Glutamatergic neuron (in vitro differentiated cells): Measurements from ENCODE around the gene GATA2. TPM values are rescaled to one million over a fixed set of nuclear protein-coding genes. Genes with fewer than 3 reads are reported as not detected.

Source experiments
- DNase-seq: peaks from one replicate; pipeline ENCODE4 v3.0.0; 2022
- H3K27ac Mint-ChIP-seq: one replicate; pipeline ENCODE4 v1.8.0; 2020; ENCODE audit warnings: mild to moderate bottlenecking, mixed read lengths, inconsistent platforms; ENCODE audit not compliant: unreplicated experiment
- H3K27me3 Mint-ChIP-seq: one replicate; pipeline ENCODE4 v1.8.0; 2020; ENCODE audit warnings: mild to moderate bottlenecking, moderate library complexity, mixed read lengths, inconsistent platforms; ENCODE audit not compliant: unreplicated experiment
- H3K36me3 Mint-ChIP-seq: one replicate; pipeline ENCODE4 v1.8.0; 2020; ENCODE audit warnings: mild to moderate bottlenecking, mixed read lengths, inconsistent platforms; ENCODE audit not compliant: unreplicated experiment
- H3K4me1 Mint-ChIP-seq: one replicate; pipeline ENCODE4 v1.8.0; 2020; ENCODE audit warnings: mild to moderate bottlenecking, low read depth, mixed read lengths, inconsistent platforms; ENCODE audit not compliant: unreplicated experiment
- H3K4me3 Mint-ChIP-seq: one replicate; pipeline ENCODE4 v1.8.0; 2020; ENCODE audit warnings: mild to moderate bottlenecking, mixed read lengths, inconsistent platforms; ENCODE audit not compliant: unreplicated experiment
- H3K9me3 Mint-ChIP-seq: one replicate; pipeline ENCODE4 v1.8.0; 2020; ENCODE audit warnings: mild to moderate bottlenecking, moderate library complexity, mixed read lengths, inconsistent platforms; ENCODE audit not compliant: unreplicated experiment
- total RNA-seq: library from RNA; stranded (reverse); fragmentation: NEBNext Ultra II Directional; extraction: Animal tissue kit (Norgen Biotek cat#: 25700); gene quantifications from one replicate; pipeline ENCODE4 v1.2.1, GENCODE V29; 2021; ENCODE audit not compliant: unreplicated experiment
- TF ChIP-seq, protein P1 (sequence below): fragments of 200-600 bp; sonication (generic); IDR thresholded peaks from one replicate; pipeline ENCODE4 v1.5.0; 2021; ENCODE audit not compliant: partially characterized antibody, unreplicated experiment

The GATA2 gene
- total RNA-seq, 1 donor from 2014 or later = 3.6 TPM

DNA sequence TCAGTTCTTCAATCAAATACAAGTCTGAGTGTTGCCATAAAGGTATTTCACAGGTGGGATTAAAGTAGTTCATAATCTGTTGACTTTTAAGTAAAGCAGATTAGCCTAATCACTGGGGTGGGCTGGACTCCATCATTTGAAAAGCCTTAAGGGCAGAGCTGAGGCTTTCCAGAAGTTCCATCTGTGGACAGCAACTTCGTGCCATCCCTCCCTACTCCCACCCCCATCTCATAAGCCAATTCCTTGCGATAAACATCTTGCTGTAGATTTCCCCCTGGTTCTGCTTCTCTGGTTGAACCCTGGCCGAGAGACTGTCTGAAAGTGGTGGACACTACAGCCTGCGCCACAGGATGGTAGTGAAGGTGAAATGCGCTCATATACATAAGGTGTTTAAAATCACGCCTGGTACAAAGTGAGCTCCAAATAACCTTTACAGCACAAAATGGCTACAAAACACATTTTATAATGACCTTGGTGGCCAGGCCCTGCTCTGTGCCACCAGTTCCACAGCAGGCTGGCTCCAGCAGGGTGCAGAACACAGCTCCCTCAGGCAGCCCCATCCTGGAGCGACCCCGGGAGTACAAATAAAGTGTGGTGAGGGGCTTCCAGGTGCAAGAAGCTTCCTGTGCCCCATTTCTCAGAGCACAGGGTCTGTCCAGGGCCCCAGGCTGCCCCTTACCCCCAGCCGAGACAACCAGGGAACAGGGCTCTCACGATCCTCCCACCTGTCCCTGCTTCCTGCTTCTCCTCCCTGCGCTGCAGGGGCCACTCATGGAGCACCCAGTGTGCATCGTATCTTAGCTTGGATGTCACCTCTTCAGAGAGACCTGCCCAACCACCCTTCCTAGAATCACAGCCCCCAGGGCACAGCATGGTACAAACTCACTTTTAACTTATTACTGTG, 25.8 kb upstream of the GATA2 start:
- Mint-ChIP-seq H3K27ac (no peak overlapping the region), H3K27me3 (peaks cover 8% of the 10 kb centered on the region)

DNA sequence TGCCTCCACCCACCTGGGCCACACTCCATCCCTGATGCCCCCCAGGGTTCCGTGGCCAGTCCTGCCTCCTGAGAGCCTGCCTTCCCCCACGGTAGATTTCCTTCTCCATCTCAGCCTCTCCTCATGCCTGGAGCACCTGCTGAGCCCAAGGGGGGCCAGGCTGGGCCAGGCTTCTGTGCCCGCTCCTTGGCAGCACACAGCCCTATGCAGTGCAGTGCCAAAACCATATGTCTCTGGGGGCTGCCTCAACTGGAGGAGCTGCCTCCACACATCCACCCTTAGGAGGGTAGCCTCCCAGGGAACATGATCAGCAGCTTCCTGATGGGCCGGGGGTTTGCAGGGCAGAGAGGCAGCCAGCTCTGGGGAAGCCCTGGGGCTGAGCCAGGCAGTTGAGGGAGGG, 24.6 kb upstream of the GATA2 start:
- H3K4me1 Mint-ChIP-seq = no peaks in the 10 kb centered on the region
- H3K4me3 Mint-ChIP-seq = no peak overlapping the region
- peaks cover 4% of the 10 kb centered on the region for H3K9me3 Mint-ChIP-seq
- no peak overlapping the region for H3K27ac Mint-ChIP-seq
- H3K36me3 Mint-ChIP-seq = peaks cover 6% of the 10 kb centered on the region
- no peak for DNase-seq
- peaks cover 8% of the 10 kb centered on the region for H3K27me3 Mint-ChIP-seq
- TF ChIP-seq, protein P1, sequence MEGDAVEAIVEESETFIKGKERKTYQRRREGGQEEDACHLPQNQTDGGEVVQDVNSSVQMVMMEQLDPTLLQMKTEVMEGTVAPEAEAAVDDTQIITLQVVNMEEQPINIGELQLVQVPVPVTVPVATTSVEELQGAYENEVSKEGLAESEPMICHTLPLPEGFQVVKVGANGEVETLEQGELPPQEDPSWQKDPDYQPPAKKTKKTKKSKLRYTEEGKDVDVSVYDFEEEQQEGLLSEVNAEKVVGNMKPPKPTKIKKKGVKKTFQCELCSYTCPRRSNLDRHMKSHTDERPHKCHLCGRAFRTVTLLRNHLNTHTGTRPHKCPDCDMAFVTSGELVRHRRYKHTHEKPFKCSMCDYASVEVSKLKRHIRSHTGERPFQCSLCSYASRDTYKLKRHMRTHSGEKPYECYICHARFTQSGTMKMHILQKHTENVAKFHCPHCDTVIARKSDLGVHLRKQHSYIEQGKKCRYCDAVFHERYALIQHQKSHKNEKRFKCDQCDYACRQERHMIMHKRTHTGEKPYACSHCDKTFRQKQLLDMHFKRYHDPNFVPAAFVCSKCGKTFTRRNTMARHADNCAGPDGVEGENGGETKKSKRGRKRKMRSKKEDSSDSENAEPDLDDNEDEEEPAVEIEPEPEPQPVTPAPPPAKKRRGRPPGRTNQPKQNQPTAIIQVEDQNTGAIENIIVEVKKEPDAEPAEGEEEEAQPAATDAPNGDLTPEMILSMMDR = no peak

More for the DNA sequence above, 25.8 kb upstream of the GATA2 start:
- TF ChIP-seq, protein P1 = no peak
- H3K4me3 Mint-ChIP-seq = no peak overlapping the region
- peaks cover 6% of the 10 kb centered on the region for H3K36me3 Mint-ChIP-seq
- no peaks in the 10 kb centered on the region for H3K4me1 Mint-ChIP-seq
- peaks cover 3% of the 10 kb centered on the region for H3K9me3 Mint-ChIP-seq
- no peak for DNase-seq

DNA sequence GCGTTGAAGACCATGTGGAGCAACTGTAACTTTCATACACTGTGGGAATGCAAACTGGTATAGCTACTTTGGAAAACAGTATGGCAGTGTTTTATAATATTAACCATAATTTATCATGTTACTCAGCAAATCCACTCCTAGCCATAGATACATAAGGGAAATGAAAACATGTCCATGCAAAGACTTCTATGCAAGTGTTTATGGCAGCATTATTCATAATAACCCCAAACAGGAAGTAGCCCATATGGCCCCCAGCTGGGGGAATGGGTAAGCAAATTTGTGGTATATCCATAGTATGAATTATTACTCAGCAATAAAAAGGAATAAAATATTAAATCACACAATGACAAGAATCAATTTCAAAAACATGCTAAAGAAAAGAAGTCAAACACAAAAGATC, 23.0 kb upstream of the GATA2 start:
- Mint-ChIP-seq H3K4me3 (no peak overlapping the region), H3K27ac (no peak overlapping the region), H3K4me1 (no peaks in the 10 kb centered on the region), H3K27me3 (no peaks in the 10 kb centered on the region), H3K36me3 (peaks cover 6% of the 10 kb centered on the region), H3K9me3 (peaks cover 4% of the 10 kb centered on the region)
- TF ChIP-seq, protein P1 = no peak
- no peak for DNase-seq

DNA sequence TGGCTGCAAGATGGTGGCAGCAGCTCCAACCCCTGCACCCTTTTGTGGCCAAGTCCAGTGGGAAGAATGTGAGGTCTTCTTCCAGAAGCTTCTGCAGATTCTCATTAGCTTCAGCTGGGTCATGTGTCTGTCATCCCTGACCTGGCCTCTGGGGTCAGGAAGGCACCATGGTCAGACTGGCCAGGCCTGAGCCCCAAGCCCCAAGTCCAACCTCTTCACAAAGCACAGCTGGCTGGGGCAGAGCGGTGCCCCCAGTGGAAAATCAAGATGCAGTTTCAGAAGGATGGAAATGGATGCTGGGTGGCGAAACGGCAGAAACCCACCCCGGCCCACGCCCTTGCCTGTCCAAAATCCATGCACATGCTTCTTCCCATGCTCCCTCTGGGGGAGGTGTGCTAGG, 15.9 kb upstream of the GATA2 start:
- H3K4me1 Mint-ChIP-seq = no peaks in the 10 kb centered on the region
- DNase-seq = no peak
- no peak overlapping the region for H3K4me3 Mint-ChIP-seq
- H3K9me3 Mint-ChIP-seq = peaks cover 2% of the 10 kb centered on the region
- H3K36me3 Mint-ChIP-seq = no peaks in the 10 kb centered on the region
- H3K27me3 Mint-ChIP-seq = no peaks in the 10 kb centered on the region
- TF ChIP-seq, protein P1 = no peak
- no peak overlapping the region for H3K27ac Mint-ChIP-seq

DNA sequence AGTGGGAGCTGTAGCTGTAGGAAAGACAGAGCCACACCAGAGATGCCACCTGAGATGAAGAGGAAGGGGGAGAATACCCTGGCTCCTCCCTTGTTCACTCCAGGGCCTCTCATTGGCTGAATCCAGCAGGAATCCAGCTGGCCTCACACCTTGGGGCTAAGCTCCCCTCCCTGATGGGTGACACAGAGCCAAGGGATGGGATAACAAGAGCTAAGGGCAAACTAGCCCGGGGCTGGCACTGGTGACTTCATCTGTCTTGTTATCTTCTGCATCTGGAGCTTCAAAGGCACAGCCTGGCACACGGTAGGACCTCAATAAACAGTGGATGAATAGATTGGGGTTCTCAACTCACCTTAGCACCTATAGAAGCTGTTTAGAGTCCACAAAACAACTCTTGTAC, 13.8 kb upstream of the GATA2 start:
- H3K27me3 Mint-ChIP-seq = no peaks in the 10 kb centered on the region

More for the DNA sequence above, 13.8 kb upstream of the GATA2 start:
- no peak for DNase-seq
- no peak overlapping the region for H3K27ac Mint-ChIP-seq
- no peak overlapping the region for H3K4me3 Mint-ChIP-seq
- H3K4me1 Mint-ChIP-seq = no peaks in the 10 kb centered on the region
- peaks cover 5% of the 10 kb centered on the region for H3K36me3 Mint-ChIP-seq
- TF ChIP-seq, protein P1 = no peak
- peaks cover 3% of the 10 kb centered on the region for H3K9me3 Mint-ChIP-seq
